ENCODE results near the gene UAP1L1. TPM values are rescaled to one million over a fixed set of nuclear protein-coding genes. Genes with fewer than 3 reads are reported as not detected.
"Not testable (repeated sequence)": the region's sequence is repeated elsewhere in the genome, so short reads cannot be mapped to it uniquely, and the experiment has no call there.

Gene UAP1L1
- total RNA-seq, 1 donor from 2014 or later: 0.31 TPM

DNA sequence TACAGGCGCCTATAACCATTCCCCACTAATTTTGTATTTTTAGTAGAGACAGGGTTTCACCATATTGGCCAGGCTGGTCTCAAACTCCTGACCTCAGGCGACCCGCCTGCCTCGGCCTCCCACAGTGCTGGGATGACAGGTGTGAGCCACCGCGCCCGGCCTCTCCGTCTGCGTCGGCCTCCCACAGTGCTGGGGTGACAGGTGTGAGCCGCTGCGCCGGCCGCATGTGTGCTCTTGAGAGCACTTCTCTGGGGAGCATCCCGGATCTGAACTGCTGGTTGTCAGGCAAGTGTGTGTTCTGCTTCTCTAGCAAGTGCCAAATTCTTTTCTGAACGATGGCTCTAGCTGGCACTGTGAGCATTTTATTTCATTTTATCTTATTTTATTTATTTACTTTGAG lies 19.8 kb upstream of the UAP1L1 start:
- no peak for DNase-seq

DNA sequence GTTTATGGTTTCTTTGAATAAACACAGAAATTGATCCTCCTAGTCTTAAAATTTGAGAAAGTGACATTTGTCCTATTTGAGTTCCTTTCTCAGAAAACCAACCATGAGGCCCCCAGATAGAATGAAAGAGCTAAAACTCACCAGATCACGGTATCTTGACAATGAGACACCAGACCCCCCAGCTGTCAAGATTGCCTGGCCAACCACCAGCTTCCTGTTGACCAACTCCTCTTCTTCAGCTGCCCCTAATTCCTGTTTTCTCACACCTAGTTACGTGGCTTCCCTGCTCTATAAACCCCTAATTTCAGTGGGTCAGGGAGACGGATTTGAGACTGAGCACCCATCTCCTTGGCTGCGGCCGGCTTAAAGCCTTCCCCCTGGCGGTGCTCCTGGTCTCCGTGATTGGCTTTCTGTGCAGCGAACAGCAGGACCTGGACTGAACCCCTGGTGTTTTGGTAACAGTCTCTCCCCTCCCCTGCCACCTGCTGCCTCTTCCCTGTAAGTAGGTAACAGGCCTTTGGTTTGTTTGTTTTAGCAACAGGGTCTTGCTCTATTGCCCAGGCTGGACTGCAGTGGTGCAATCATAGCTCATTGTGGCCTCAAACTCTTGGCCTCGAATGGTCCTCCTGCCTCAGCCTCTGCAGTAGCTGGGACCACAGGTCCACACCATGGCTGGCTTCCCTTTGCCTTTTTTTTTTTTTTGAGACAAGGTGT lies 18.6 kb upstream of the UAP1L1 start:
- DNase-seq: no peak

DNA sequence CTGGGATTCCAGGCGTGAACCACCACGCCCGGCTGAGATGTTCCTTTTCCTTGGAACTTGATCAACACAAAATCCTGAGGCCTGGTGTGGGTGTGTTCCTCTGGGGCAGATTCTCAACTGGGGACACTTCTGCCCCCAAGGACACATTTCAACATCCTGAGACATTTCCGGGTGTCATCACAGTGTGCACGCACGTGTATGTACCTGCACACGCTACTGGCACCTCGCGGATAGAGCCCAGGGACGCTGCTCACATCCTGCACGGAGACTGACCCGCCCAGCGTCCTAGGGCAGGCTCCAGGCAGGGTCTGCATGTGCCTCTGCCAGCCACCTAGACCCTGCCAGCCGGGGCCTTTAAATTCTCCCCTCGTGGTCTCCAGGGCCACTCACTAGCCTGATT lies 14.9 kb upstream of the UAP1L1 start:
- DNase-seq: no peak

DNA sequence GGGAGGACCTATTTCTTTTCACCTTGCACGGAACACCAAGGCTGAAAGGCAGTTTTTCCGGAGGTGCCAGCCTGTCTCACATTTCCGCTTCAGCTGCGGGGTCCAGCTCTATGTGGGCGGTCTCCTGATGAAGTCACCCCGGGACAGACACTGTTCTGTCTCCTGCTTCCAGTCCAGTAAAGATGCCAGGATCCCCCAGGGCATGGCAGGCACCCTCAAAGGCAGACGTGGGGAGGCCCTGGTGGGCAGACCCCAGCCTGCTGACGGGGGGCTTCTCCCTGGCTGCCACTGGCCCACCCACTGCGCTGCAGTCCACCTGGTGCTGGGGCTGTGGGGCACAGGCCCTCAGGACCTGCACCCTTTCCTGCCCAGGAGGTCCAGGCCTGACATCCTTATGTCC lies 14.5 kb upstream of the UAP1L1 start:
- DNase-seq: not testable (repeated sequence)

DNA sequence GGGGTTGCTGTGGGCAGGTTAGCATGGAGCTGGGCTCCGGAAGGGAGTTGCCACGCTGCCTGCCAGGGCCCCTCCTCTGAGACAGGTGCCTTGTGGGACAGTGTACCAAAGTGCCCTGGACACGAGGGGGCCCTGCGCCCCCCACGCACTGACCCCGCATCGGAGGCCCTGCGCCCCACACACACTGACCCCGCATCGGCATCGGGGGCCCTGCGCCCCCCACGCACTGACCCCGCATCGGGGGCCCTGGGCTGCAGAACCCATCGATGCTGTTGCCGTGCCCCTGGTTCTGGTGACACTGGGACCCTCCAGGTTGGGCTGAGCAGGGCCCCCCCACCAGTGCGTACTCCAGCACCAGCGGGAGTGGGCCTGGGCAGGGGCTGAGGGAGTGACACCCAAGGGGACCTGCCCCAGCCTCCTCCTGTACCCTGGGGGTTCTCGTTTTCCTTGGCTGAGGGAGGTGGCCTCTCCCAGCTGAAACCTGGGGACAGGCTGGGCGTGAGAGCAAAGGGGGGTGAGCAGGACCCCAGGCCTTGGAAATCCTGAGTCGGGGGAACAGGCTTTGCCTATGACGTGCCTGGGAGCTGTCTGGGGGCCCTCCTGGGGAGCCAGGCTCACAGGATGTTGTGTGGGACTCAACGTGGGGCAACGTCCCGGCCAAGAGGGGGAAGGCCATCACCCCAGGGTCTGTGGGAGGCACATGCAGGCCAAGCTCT lies 13.8 kb upstream of the UAP1L1 start:
- DNase-seq: no peak

DNA sequence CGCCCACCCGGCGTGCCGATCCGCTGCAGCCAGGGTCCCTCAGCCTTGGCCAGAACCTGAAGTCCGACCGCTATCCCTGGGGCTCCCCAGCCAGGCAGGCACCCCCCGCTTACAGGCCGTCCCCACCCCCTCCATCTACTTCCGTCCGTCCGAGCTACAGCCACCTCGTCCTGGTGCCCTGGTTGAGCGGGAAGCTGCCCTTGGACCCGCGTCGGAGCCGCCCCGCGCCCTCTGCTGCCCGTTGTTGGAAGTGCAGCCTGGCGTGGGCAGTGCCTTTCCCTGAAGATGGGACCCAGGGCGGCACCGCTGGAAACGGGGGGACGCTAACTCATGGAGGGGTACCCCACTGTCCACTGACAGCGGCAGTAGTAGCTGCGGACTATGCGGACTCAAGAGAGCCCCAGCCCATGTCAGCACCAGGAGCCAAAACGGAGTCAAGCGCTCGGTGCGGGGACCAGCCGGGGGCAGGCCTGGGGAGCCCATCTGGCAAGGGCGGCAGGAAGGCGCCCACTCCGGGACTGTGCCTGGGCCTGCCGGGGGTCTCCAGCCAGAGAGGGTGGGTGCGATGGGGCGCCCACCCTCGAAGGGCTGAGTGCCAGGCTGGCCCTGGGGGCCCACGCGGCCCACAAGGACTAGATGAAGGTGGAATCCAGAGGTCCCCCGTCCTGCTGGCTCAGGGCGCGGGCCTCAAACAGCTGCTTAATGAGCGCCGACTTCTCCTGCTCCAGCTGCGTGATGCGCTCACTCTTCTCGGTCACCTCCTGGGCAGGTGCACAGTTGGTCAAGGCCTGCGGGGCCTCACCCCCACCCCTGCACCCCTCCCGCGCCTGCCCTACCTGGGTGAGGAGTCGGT lies 13.1 kb upstream of the UAP1L1 start:
- peak; percentile 25 for DNase-seq

- no peak for DNase-seq
Measured at GRCh38 chr9:137064880-137065164, 12.5 kb upstream of the UAP1L1 start.

- DNase-seq: no peak
Measured at GRCh38 chr9:137065336-137065967, 11.9 kb upstream of the UAP1L1 start.

- DNase-seq: no peak
Measured at GRCh38 chr9:137066096-137066861, 11.0 kb upstream of the UAP1L1 start.

DNA sequence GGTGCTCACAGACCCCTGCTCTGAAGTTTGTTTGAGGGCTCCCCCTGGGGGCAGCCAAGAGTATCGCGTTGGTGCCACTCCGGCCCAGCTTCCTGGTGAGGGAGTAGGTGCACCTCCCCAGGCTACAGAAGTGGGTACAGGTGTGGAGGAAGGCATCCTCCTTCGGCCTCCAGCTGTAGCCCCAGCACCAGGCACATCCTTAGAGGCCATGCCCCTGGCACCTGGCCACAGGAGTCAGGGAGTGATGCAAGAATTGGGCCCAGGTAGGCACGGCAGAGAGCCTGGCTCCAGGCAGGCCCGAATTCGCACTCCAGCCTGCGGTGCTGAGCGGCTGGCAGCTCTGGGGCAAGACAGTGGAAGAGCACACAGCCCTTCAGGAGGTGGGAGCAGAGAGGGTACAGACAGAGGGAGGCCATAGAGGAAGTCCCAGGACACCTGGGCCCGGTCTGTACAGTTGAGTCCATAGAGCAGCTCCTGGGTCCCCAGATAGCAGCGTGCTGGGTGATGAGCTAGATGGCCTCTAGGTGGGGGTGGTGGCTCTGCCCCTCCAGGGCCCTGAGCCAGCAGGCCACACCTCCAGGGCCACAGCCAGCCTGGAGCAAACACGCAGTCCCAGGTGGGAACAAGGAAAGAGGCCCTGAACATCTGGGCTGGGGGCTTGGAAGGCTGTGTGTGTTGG lies 9.3 kb upstream of the UAP1L1 start:
- peak; percentile 47 for DNase-seq

DNA sequence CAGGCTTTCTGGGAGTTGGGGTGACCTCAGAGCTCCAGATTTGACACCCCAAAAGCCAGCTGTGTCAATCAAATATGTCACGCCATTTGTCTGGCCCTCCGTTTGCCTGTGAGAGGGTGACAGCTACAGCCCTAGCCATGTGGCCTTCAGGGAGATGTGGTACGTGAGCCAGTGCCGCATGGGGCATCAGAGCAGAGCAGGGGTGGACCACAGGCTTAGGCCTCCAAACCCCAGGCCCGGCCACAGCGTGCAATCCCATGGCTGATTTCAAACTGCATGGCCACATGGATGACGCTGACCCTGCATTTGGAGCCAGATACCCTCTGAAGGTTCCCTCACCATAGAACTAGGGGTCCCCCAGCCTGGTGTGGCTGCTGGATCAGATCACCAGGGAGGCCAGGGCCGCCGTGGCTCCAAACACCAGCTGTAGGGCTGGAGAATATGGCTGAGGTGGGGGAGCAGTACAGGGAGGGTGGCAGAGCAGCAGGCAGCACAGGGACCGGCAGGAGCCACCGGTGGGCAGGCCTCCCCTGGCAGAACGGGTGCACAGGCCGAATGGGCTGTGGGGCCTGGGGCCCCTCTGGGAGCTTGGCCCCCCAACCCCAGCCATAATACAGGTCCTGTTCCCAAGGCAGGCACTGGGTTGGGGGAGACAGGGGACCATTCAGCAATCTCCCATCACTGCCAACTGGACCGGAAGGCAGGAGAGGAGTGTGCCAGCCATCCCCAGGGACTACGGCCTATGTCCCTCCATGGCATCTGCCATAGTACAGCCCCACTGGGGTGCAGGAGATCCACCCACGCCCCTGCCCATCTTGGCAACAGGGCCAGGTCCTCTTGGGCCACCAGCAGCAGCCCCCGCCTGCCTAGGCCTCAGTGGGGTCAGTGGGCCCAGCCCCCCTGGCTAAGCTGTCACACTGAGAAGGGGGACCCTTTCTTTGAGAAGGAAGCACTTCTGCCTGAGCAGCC lies 8.5 kb upstream of the UAP1L1 start:
- DNase-seq: no peak

DNA sequence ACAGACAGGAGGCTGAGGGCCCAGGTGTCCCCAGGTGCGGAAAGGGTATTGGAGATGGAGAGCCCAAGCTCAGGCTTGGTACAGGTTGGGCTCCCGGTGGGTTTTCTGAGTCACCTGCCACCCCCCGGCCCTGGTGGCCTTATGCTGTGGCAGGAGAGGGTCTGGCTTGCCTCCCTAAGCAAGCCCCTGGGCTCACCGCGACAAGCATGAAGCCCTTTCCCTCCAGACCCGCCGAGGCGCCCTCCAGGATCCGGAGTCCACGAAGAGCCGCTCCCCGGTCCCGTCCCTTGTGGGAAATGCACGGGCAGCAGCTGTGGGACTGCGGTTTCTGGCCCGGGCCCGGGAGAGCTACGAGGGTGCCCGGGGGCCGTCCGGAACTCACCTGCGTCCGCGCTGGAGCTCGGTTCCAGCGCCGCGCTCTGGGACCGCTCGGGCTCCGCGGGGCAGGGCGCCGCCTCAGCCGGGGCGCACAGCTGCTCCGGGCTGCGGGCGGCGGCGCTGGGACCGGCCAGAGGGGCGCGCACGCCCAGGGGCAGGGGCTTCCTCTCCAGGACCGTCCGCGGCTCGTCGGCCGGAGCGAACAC lies 7.7 kb upstream of the UAP1L1 start:
- no peak for DNase-seq

- DNase-seq: peak; percentile 68
Measured at GRCh38 chr9:137070201-137070905, 7.0 kb upstream of the UAP1L1 start, which contains the start of gene SAPCD2. Gene SAPCD2 (minus strand): TSS chr9:137070557. CDS start chr9:137070460, 97 bp downstream.

DNA sequence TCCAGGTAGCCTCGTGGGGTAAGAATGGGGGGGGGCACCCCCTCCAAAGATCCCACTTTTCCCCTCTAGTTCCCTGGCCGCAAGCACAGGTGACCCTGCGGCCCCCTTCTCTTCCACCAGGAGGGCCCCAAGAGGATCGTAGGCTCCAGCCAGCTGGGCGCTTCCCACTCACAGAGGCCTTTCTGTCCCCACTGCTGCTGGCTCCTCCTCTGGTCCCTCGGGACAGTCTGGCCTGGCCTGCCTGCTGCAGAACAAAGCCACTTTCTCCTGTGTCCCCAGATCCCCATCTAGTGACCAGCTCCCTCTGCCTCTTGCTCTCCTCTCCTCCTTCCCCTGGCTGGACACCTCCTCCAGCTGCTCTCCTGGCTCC lies 6.4 kb upstream of the UAP1L1 start:
- DNase-seq: peak; percentile 61

- no peak for DNase-seq
Measured at GRCh38 chr9:137071282-137071681, 6.0 kb upstream of the UAP1L1 start.

GRCh38 chr9:137073992-137074399 lies 3.3 kb upstream of the UAP1L1 start:
- no peak for DNase-seq

GRCh38 chr9:137074657-137075274 lies 2.6 kb upstream of the UAP1L1 start:
- DNase-seq: no peak

- no peak for DNase-seq
Measured at GRCh38 chr9:137075275-137075775, 2.0 kb upstream of the UAP1L1 start.

All from occipital lobe (tissue), 2 donors.